Activated CD4-positive, alpha-beta T cell treated with anti-CD3 and anti-CD28 coated beads for 4 hours (primary cell): ENCODE measurements around the gene PKM.
"Not testable (repeated sequence)": the region's sequence is repeated elsewhere in the genome, so short reads cannot be mapped to it uniquely, and the experiment has no call there.

Experiments
- DNase-seq, 2 donors: peaks; one replicate each; pipeline ENCODE4 v3.0.0-alpha.2; 2020

PKM gene

GRCh38 chr15:72231066-72231832 lies at the start of gene PKM:
TSS of gene PKM (minus strand) at chr15:72231190. CDS start at chr15:72219097, 12,093 bp downstream.
- DNase-seq: peak; percentile 97

GRCh38 chr15:72280751-72281150 lies 49.8 kb upstream of the PKM start:
- DNase-seq: no peak

- no peak for DNase-seq
Observed at GRCh38 chr15:72278737-72279136, 47.7 kb upstream of the PKM start.

- DNase-seq: no peak
Observed at GRCh38 chr15:72276326-72276700, 45.3 kb upstream of the PKM start.

- DNase-seq: not testable (repeated sequence)
Observed at GRCh38 chr15:72275635-72276325, 44.8 kb upstream of the PKM start.

- DNase-seq: no peak
Observed at GRCh38 chr15:72272997-72273352, 42.0 kb upstream of the PKM start.

- peak; percentile 98 for DNase-seq
Observed at GRCh38 chr15:72272213-72272996, 41.4 kb upstream of the PKM start, which contains the start of gene PARP6. TSS of gene PARP6 (minus strand) at chr15:72272554. CDS start at chr15:72267477, 5,077 bp downstream.

- no peak for DNase-seq
Observed at GRCh38 chr15:72271895-72272212, 40.9 kb upstream of the PKM start.

- DNase-seq: no peak
Observed at GRCh38 chr15:72271221-72271620, 40.2 kb upstream of the PKM start.

GRCh38 chr15:72269739-72270138 lies 38.7 kb upstream of the PKM start:
- no peak for DNase-seq

- DNase-seq: no peak
Observed at GRCh38 chr15:72265031-72265430, 34.0 kb upstream of the PKM start.

- DNase-seq: no peak
Observed at GRCh38 chr15:72252663-72253299, 21.8 kb upstream of the PKM start.

- DNase-seq: no peak
Observed at GRCh38 chr15:72249142-72249810, 18.3 kb upstream of the PKM start.

- DNase-seq: no peak
Observed at GRCh38 chr15:72248514-72248913, 17.5 kb upstream of the PKM start.

GRCh38 chr15:72242775-72243370 lies 11.9 kb upstream of the PKM start:
- no peak for DNase-seq

- DNase-seq: no peak
Observed at GRCh38 chr15:72239652-72240051, 8.7 kb upstream of the PKM start.

- DNase-seq: no peak
Observed at GRCh38 chr15:72238586-72238985, 7.6 kb upstream of the PKM start.

- DNase-seq: no peak
Observed at GRCh38 chr15:72237853-72238224, 6.8 kb upstream of the PKM start.

GRCh38 chr15:72237029-72237852 lies 6.3 kb upstream of the PKM start:
- DNase-seq: peak; percentile 67

GRCh38 chr15:72236381-72237003 lies 5.5 kb upstream of the PKM start:
- DNase-seq: no peak

- no peak for DNase-seq
Observed at GRCh38 chr15:72235298-72235697, 4.3 kb upstream of the PKM start.
